Measurements from ENCODE around the gene DNAJA4.

- TF ChIP-seq CTCF (IDR thresholded peaks at IDR 0.05) (no peak), POLR2A (IDR thresholded peaks at IDR 0.05) (no peak)
Measured at GRCh38 chr15:78302579-78303312, 38.4 kb downstream of the DNAJA4 start.
